Gastrocnemius medialis (tissue), 4 donors: ENCODE measurements around the gene DIP2C. TPM values are rescaled to one million over a fixed set of nuclear protein-coding genes. Genes with fewer than 3 reads are reported as not detected.
"Not testable (repeated sequence)": the region's sequence is repeated elsewhere in the genome, so short reads cannot be mapped to it uniquely, and the experiment has no call there.

Experiments used
- ATAC-seq, 2 donors: fragments of 150-250 bp; one replicate each; pipeline ENCODE4 v1.9.1; 2016
- DNase-seq, 2 donors: peaks; one replicate each; pipeline ENCODE4 v3.0.0-alpha.2; 2019
- H3K27ac ChIP-seq, 4 donors: fragments of 200-600 bp; sonication (generic); 1 replicate in 1 of 4; 2 replicates in 3 of 4; pipeline ENCODE4 v1.5.1; 2016 to 2018; ENCODE audit warnings: mild to moderate bottlenecking in 2 of 4, moderate library complexity in 1 of 4
- H3K27me3 ChIP-seq, 3 donors: fragments of 200-600 bp; sonication (generic) in 2 of 3; 1 replicate in 1 of 3; 2 replicates in 2 of 3; pipeline versions ENCODE4 v1.5.1 to v1.6.0; 2016 to 2019; ENCODE audit warnings: mild to moderate bottlenecking in 1 of 3, moderate library complexity in 1 of 3
- H3K36me3 ChIP-seq, 2 donors: fragments of 200-600 bp; sonication (generic) in 1 of 2; one replicate each; pipeline ENCODE4 v1.5.1; 2017 to 2018
- H3K4me1 ChIP-seq, 2 donors: fragments of 200-600 bp; sonication (generic) in 1 of 2; one replicate each; pipeline ENCODE4 v1.5.1; 2016 to 2017; ENCODE audit warnings: mild to moderate bottlenecking in 2 of 2
- H3K4me3 ChIP-seq, 4 donors: fragments of 200-600 bp; sonication (generic) in 3 of 4; 1 replicate in 1 of 4; 2 replicates in 3 of 4; pipeline ENCODE4 v1.5.1; 2016 to 2019; ENCODE audit warnings: mild to moderate bottlenecking in 2 of 4
- H3K9me3 ChIP-seq, 3 donors: fragments of 200-600 bp; sonication (generic) in 2 of 3; 1 replicate in 1 of 3; 2 replicates in 2 of 3; pipeline ENCODE4 v1.5.1; 2016 to 2019
- CTCF ChIP-seq, 5 experiments: fragments of 450-650 bp in 3 of 5; fragments of 200-600 bp in 2 of 5; sonication (generic) in 2 of 5; IDR thresholded peaks in 4 of 5; conservative IDR thresholded peaks in 1 of 5; 1 replicate in 4 of 5; 2 replicates in 1 of 5; pipeline ENCODE4 v1.5.1; 2016 to 2019; ENCODE audit warnings: antibody characterized with exemption in 5 of 5, mild to moderate bottlenecking in 3 of 5, moderate library complexity in 3 of 5
- POLR2A ChIP-seq, 2 donors: fragments of 450-650 bp; IDR thresholded peaks; one replicate each; pipeline ENCODE4 v1.6.1; 2017; ENCODE audit warnings: antibody characterized with exemption in 2 of 2, mild to moderate bottlenecking in 2 of 2, moderate library complexity in 2 of 2
- in situ Hi-C, 4 donors: fragments of 200-750 bp; cut with MboI; loops; one replicate each; pipeline versions ENCODE4 v1.15.0 to v1.8.0; 2017; ENCODE audit warnings: low sequenced_read_pairs in 4 of 4
- intact Hi-C: fragments of 100-400 bp; cut with DNase I; formaldehyde crosslinking; loops from one replicate; pipeline ENCODE4 v1.15.1; 2023; ENCODE audit warnings: low total_unique reads
- total RNA-seq, 4 donors: library from RNA; depleted of rRNA; stranded (reverse); fragments of >200 nt; gene quantifications; one replicate each; pipeline versions ENCODE4 v1.1.0 to v1.2.3, GENCODE V29; 2016

The DIP2C gene
- total RNA-seq, 4 donors from 2014 or later = 19.1 to 60.0 (median 30.2) TPM

- Histone ChIP-seq H3K27ac (no peak overlapping the region), H3K27me3 (no peaks in the 10 kb centered on the region), H3K9me3 (no peaks in the 10 kb centered on the region), H3K4me3 (no peak overlapping the region), H3K4me1 (no peaks in the 10 kb centered on the region), H3K36me3 (peaks cover 3 to 20% of the 10 kb centered on the region in 2 donors)
- intact Hi-C loops (no loop called here), in situ Hi-C loops (no loop called here)
- DNase-seq (no peak), ATAC-seq (no peak)
- no peak for TF ChIP-seq CTCF (IDR thresholded peaks at IDR 0.05 in 4 of 5, conservative IDR thresholded peaks at IDR 0.05 in 1 of 5)
- no peak for TF ChIP-seq POLR2A (IDR thresholded peaks at IDR 0.05)
Measured at GRCh38 chr10:369684-370448, 319.6 kb downstream of the DIP2C start.

GRCh38 chr10:369221-369683 lies 320.2 kb downstream of the DIP2C start:
- no peak for ATAC-seq
- peaks cover 3 to 20% of the 10 kb centered on the region in 2 donors for H3K36me3 ChIP-seq
- DNase-seq = no peak
- no peaks in the 10 kb centered on the region for H3K4me1 ChIP-seq
- in situ Hi-C loops (no loop called here), intact Hi-C loops (no loop called here)
- no peaks in the 10 kb centered on the region for H3K9me3 ChIP-seq
- TF ChIP-seq CTCF (IDR thresholded peaks at IDR 0.05 in 4 of 5, conservative IDR thresholded peaks at IDR 0.05 in 1 of 5) (no peak), POLR2A (IDR thresholded peaks at IDR 0.05) (no peak)
- H3K4me3 ChIP-seq = no peak overlapping the region
- H3K27ac ChIP-seq = no peak overlapping the region
- H3K27me3 ChIP-seq = no peaks in the 10 kb centered on the region

GRCh38 chr10:368579-369220 lies 320.8 kb downstream of the DIP2C start:
- Histone ChIP-seq H3K9me3 (no peaks in the 10 kb centered on the region), H3K27ac (no peak overlapping the region), H3K4me3 (no peak overlapping the region), H3K4me1 (no peaks in the 10 kb centered on the region), H3K27me3 (no peaks in the 10 kb centered on the region), H3K36me3 (peaks cover 3 to 20% of the 10 kb centered on the region in 2 donors)
- ATAC-seq (no peak), DNase-seq (no peak)
- in situ Hi-C loops (no loop called here), intact Hi-C loops (no loop called here)
- TF ChIP-seq CTCF (IDR thresholded peaks at IDR 0.05 in 4 of 5, conservative IDR thresholded peaks at IDR 0.05 in 1 of 5) = no peak
- no peak for TF ChIP-seq POLR2A (IDR thresholded peaks at IDR 0.05)

- intact Hi-C loops, H3K9me3 ChIP-seq, H3K4me3 ChIP-seq, H3K27me3 ChIP-seq, H3K4me1 ChIP-seq, H3K27ac ChIP-seq, ATAC-seq, DNase-seq, in situ Hi-C loops: not testable (repeated sequence)
- peaks cover 3 to 20% of the 10 kb centered on the region in 2 donors for H3K36me3 ChIP-seq
Measured at GRCh38 chr10:368107-368506, 321.4 kb downstream of the DIP2C start.

GRCh38 chr10:367636-368035 lies 321.8 kb downstream of the DIP2C start:
- ATAC-seq (no peak), DNase-seq (no peak)
- Histone ChIP-seq H3K9me3 (no peaks in the 10 kb centered on the region), H3K27me3 (no peaks in the 10 kb centered on the region), H3K27ac (no peak overlapping the region), H3K4me1 (no peaks in the 10 kb centered on the region), H3K4me3 (no peak overlapping the region), H3K36me3 (peaks cover 3 to 20% of the 10 kb centered on the region in 2 donors)
- intact Hi-C loops = no loop called here
- no peak for TF ChIP-seq CTCF (IDR thresholded peaks at IDR 0.05 in 4 of 5, conservative IDR thresholded peaks at IDR 0.05 in 1 of 5)
- TF ChIP-seq POLR2A (IDR thresholded peaks at IDR 0.05) = no peak
- in situ Hi-C loops = no loop called here
